Mucosa of stomach (tissue), 1 donor: ENCODE measurements around the gene CHPF2.

Experiments used
- H3K27me3 ChIP-seq: one replicate; pipeline ENCODE4 v1.7.0; 2013; ENCODE audit warnings: mild to moderate bottlenecking, low read length; ENCODE audit not compliant: control insufficient read depth, insufficient read depth
- H3K36me3 ChIP-seq: one replicate; pipeline ENCODE4 v1.7.0; 2013; ENCODE audit warnings: low read length; ENCODE audit not compliant: control insufficient read depth, insufficient read depth
- H3K4me1 ChIP-seq: one replicate; pipeline ENCODE4 v1.7.0; 2013; ENCODE audit warnings: mild to moderate bottlenecking, low read length; ENCODE audit not compliant: control insufficient read depth, insufficient read depth
- H3K4me3 ChIP-seq: one replicate; pipeline ENCODE4 v1.7.0; 2013; ENCODE audit warnings: low read length
- H3K9ac ChIP-seq: one replicate; pipeline ENCODE4 v1.7.0; 2013; ENCODE audit warnings: mild to moderate bottlenecking, low read length, moderate library complexity
- H3K9me3 ChIP-seq: one replicate; pipeline ENCODE4 v1.7.0; 2013; ENCODE audit warnings: mild to moderate bottlenecking, low read length, moderate library complexity; ENCODE audit not compliant: control insufficient read depth
- donor health status: Pancreatic carcinoma.

CHPF2 gene

DNA sequence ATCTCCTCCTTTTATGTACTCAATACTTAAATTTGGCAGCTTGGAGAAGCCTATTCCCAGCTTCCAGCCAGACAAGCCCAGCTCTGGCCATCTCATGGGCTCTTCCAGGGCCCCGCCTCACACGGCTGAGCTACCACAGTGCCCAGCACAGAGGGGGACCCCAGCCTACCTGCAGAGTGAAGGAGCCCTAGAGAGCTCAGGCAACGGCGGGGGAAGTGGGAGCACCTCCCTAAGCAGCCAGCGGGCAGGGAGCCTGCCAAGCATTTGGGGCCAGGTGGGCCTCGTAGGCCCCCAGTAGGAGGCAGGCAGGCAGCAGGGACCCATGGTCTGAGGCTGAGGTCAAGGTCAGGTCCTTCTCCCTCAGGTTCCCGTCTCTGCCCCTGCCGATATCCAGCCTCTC, 45.3 kb downstream of the CHPF2 start:
- no peak overlapping the region for H3K4me3 ChIP-seq
- peaks cover 13% of the 10 kb centered on the region for H3K4me1 ChIP-seq
- no peaks in the 10 kb centered on the region for H3K36me3 ChIP-seq
- H3K9ac ChIP-seq = no peak overlapping the region
- peaks cover 22% of the 10 kb centered on the region for H3K27me3 ChIP-seq
- H3K9me3 ChIP-seq = no peaks in the 10 kb centered on the region

DNA sequence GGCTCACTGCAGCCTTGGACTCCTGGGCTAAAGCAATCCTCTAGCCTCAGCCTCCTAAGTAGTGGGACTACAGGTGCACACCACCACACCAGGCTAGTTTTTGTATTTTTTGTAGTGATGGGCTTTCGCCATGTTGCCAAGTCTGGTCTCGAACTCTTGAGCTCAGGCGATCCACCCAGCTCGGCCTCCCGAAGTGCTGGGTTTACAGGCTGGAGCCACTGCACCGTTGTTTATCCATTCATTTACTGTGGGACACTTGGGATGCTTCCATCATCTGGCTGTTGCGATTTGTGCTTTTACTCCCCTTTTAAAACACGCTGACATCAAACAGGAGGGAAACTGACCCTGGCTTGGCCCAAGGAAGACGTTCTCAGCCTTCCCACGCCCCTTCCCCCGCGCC, 46.7 kb downstream of the CHPF2 start:
- Histone ChIP-seq H3K9me3 (no peaks in the 10 kb centered on the region), H3K9ac (no peak overlapping the region), H3K4me3 (no peak overlapping the region), H3K36me3 (no peaks in the 10 kb centered on the region), H3K4me1 (peaks cover 13% of the 10 kb centered on the region), H3K27me3 (peaks cover 22% of the 10 kb centered on the region)

DNA sequence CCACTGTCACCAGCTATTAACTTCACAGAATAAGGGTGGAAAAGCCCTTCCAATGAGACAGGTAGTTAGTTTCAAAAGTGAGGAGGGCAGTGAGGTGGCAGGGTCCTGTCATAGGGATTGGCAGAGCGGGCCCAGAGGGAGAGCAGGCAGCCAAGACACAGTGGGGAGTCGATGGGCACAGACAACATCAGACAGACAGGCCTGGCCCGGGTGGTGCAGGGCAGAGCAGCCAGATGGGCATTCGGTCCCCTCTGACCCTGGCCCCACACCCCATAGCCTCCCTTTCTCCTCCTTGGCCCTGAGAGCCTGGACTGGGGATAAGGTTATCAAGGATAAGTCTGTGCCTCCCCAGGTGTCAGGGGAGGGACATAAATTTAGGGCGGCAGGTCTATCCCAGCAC, 47.6 kb downstream of the CHPF2 start:
- Histone ChIP-seq H3K9ac (no peak overlapping the region), H3K4me1 (peaks cover 13% of the 10 kb centered on the region), H3K9me3 (no peaks in the 10 kb centered on the region), H3K36me3 (no peaks in the 10 kb centered on the region), H3K27me3 (peaks cover 22% of the 10 kb centered on the region), H3K4me3 (no peak overlapping the region)

DNA sequence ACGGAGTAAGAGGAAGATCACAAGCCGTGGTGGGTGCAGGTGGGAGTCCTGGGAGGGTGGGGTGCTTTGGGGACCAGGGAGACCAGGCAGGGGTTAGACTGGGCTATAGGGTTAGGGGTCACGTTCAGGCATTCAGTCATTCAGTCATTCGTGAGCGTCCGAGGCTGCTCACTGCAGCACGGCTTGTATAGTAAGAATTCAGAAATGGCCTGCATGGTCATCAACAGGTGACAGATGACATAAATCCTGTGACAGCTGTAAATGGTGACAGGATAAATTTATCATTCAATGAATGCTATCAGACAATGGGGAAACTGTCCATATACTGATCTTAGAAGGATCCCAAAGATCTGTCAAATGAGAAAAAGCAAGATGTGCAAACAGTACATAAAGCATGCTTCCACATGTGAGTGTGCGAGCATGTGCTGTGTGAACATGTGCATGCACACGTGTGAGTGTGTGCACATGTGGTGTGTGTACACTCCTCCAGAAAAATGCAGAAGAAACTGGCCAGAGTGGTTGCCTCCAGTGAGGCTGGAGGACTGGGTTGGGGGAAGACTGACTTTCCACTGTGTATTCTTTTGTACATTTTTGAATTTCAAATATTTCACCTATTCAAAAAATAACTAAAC, 48.2 kb downstream of the CHPF2 start:
- H3K4me3 ChIP-seq = no peak overlapping the region
- H3K4me1 ChIP-seq = peaks cover 13% of the 10 kb centered on the region
- peaks cover 18% of the 10 kb centered on the region for H3K27me3 ChIP-seq
- no peak overlapping the region for H3K9ac ChIP-seq
- no peaks in the 10 kb centered on the region for H3K36me3 ChIP-seq
- no peaks in the 10 kb centered on the region for H3K9me3 ChIP-seq

DNA sequence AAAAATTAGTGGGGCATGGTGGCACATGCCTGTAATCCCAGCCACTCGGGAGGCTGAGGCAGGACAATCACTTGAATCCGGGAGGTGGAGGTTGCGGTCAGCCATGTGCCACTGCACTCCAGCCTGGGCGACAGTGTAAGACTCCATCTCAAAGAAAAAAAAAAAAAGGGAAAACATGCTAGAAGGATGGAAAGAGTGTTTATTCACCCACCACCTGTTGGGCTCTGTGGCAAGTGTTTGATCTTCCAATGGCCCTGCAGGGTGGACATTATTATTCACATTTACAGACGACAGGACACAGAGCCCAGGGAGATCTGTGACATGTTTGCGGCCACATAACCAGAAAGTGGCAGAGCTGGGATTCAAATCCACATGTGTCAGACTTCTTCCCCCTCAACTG, 49.4 kb downstream of the CHPF2 start:
- Histone ChIP-seq H3K9me3 (no peaks in the 10 kb centered on the region), H3K36me3 (no peaks in the 10 kb centered on the region), H3K27me3 (peaks cover 7% of the 10 kb centered on the region), H3K4me1 (peaks cover 6% of the 10 kb centered on the region), H3K4me3 (no peak overlapping the region), H3K9ac (no peak overlapping the region)

DNA sequence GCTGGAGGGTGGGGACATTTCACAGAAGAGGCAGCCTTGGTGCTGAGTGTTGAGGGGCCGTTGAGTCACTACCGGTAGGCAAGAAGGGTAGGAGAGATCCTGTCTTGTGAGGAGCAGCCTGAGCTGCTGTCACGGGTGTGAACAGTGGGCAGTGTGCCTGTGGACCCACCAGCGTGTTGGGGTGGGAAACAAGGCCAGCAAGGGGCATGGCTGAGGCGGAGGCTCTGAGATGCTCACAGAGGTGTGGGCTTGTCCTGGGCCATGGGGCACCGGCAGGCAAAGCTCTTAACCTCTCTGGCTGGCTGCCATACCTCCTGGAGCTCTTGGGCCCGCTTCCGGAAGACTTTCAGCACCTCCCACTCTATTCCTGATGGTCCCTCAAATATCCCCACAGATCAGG, 49.8 kb downstream of the CHPF2 start:
- Histone ChIP-seq H3K9ac (no peak overlapping the region), H3K4me1 (peaks cover 6% of the 10 kb centered on the region), H3K27me3 (peaks cover 7% of the 10 kb centered on the region), H3K4me3 (no peak overlapping the region), H3K36me3 (no peaks in the 10 kb centered on the region), H3K9me3 (no peaks in the 10 kb centered on the region)

DNA sequence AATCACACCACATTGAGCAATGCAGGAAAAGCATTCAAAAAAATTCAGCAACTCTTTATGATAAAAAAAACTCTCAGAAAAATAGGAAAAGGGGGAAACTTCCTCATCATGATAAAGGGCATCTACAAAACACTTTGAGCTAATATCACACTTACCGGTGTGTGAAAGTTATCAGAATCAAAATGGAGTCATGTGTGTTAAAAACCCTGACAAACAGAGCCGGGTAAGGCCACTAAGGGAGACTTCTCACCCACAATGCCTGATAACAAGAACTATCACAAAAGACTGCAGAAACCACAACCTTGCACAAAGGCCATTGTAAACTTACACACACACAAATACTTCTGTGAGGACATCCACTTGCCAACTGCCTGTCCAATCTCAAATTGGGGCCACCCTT, 51.0 kb downstream of the CHPF2 start:
- Histone ChIP-seq H3K4me3 (no peak overlapping the region), H3K9ac (no peak overlapping the region), H3K36me3 (no peaks in the 10 kb centered on the region), H3K9me3 (no peaks in the 10 kb centered on the region), H3K27me3 (no peaks in the 10 kb centered on the region), H3K4me1 (no peaks in the 10 kb centered on the region)

DNA sequence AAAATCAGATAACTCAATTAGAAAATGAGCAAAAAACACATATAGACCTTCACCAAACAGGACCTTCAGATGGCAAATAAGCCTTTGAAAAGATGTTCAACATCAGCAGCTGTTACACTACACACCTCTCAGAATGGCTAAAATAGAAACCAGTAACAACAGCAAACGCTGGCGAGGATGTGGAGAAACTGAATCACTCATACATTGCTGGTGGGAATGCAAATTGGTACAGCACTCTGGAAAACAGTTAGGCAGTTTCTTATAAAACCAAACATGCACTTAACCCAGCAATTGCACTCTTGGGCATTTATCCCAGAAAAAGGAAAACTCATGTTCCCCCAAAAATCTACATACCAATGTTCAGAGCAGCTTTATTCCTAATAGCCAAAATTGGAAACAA, 53.9 kb downstream of the CHPF2 start:
- H3K36me3 ChIP-seq = no peaks in the 10 kb centered on the region
- H3K4me1 ChIP-seq = no peaks in the 10 kb centered on the region
- H3K9ac ChIP-seq = no peak overlapping the region
- no peaks in the 10 kb centered on the region for H3K27me3 ChIP-seq
- H3K4me3 ChIP-seq = no peak overlapping the region
- H3K9me3 ChIP-seq = no peaks in the 10 kb centered on the region
